Neural progenitor cell (in vitro differentiated cells): Measurements from ENCODE around the gene UNK.

ENCODE experiments used
- CTCF ChIP-seq: fragments of 200-600 bp; sonication (generic); IDR thresholded peaks from 2 replicates; pipeline ENCODE4 v1.5.1; 2017; ENCODE audit warnings: antibody characterized with exemption, mild to moderate bottlenecking
- EZH2 ChIP-seq: fragments of 200-600 bp; sonication (generic); IDR thresholded peaks from 2 replicates; pipeline ENCODE4 v1.6.1; 2017; ENCODE audit warnings: antibody characterized with exemption, mild to moderate bottlenecking, moderate library complexity
- EZH2phosphoT487 ChIP-seq: fragments of 200-600 bp; sonication (generic); IDR thresholded peaks from 2 replicates; pipeline ENCODE4 v1.6.1; 2017; ENCODE audit warnings: antibody characterized with exemption

- TF ChIP-seq CTCF, result no peak
- TF ChIP-seq EZH2, result no peak
- TF ChIP-seq EZH2phosphoT487, result no peak
Observed at GRCh38 chr17:75850928-75851692, 66.5 kb downstream of the UNK start.
